ENCODE results near the gene GPR25. TPM values are rescaled to one million over a fixed set of nuclear protein-coding genes. Genes with fewer than 3 reads are reported as not detected.

The GPR25 gene
- total and polyA plus RNA-seq, 4 experiments from 2014 or later = 7.7 to 66.5 (median 16.1) TPM

Other genes with a start within 250 kb of the GPR25 start
- 10 to 100 TPM; 37.0 to 37.5 TPM for gene DDX59, start 203.1 kb upstream of the GPR25 start, total RNA-seq
- 10 to 100 TPM; 18.2 to 24.8 TPM for gene DDX59, start 203.1 kb upstream of the GPR25 start, polyA plus RNA-seq
- 1 to 10 TPM; 6.1 to 7.5 TPM for gene CAMSAP2, start 134.1 kb upstream of the GPR25 start, total RNA-seq
- gene CAMSAP2, start 134.1 kb upstream of the GPR25 start, polyA plus RNA-seq = 1 to 10 TPM; 1.1 to 1.4 TPM
- gene INAVA, start 21.9 kb downstream of the GPR25 start, total RNA-seq = under 1 TPM; 0.20 to 0.28 TPM
- gene INAVA, start 21.9 kb downstream of the GPR25 start, polyA plus RNA-seq = under 1 TPM in 1 of 2 donors, not detected in 1; 0.70 TPM
- gene KIF21B, start 150.7 kb downstream of the GPR25 start, total RNA-seq = 10 to 100 TPM; 90.3 to 94.7 TPM
- gene KIF21B, start 150.7 kb downstream of the GPR25 start, polyA plus RNA-seq = 10 to 100 TPM in 1 of 2 donors, under 1 TPM in 1; 0.55 to 10.4 TPM
- not detected for gene CACNA1S, start 239.4 kb downstream of the GPR25 start, total RNA-seq
- gene CACNA1S, start 239.4 kb downstream of the GPR25 start, polyA plus RNA-seq = not detected

Measured in CD4-positive, alpha-beta memory T cell (primary cell).